SH-SY5Y (cell line): ENCODE measurements around the gene ARID4A.

Experiments used
- GATA2 ChIP-seq: IDR thresholded peaks from 2 replicates; pipeline ENCODE4 v1.6.1; 2011; ENCODE audit warnings: mild to moderate bottlenecking, low read depth, low read length
- GATA3 ChIP-seq: IDR thresholded peaks from 2 replicates; pipeline ENCODE4 v1.6.1; 2011; ENCODE audit warnings: low read depth, mild to moderate bottlenecking, low read length, moderate library complexity

The ARID4A gene, protein sequence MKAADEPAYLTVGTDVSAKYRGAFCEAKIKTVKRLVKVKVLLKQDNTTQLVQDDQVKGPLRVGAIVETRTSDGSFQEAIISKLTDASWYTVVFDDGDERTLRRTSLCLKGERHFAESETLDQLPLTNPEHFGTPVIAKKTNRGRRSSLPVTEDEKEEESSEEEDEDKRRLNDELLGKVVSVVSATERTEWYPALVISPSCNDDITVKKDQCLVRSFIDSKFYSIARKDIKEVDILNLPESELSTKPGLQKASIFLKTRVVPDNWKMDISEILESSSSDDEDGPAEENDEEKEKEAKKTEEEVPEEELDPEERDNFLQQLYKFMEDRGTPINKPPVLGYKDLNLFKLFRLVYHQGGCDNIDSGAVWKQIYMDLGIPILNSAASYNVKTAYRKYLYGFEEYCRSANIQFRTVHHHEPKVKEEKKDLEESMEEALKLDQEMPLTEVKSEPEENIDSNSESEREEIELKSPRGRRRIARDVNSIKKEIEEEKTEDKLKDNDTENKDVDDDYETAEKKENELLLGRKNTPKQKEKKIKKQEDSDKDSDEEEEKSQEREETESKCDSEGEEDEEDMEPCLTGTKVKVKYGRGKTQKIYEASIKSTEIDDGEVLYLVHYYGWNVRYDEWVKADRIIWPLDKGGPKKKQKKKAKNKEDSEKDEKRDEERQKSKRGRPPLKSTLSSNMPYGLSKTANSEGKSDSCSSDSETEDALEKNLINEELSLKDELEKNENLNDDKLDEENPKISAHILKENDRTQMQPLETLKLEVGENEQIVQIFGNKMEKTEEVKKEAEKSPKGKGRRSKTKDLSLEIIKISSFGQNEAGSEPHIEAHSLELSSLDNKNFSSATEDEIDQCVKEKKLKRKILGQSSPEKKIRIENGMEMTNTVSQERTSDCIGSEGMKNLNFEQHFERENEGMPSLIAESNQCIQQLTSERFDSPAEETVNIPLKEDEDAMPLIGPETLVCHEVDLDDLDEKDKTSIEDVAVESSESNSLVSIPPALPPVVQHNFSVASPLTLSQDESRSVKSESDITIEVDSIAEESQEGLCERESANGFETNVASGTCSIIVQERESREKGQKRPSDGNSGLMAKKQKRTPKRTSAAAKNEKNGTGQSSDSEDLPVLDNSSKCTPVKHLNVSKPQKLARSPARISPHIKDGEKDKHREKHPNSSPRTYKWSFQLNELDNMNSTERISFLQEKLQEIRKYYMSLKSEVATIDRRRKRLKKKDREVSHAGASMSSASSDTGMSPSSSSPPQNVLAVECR

DNA sequence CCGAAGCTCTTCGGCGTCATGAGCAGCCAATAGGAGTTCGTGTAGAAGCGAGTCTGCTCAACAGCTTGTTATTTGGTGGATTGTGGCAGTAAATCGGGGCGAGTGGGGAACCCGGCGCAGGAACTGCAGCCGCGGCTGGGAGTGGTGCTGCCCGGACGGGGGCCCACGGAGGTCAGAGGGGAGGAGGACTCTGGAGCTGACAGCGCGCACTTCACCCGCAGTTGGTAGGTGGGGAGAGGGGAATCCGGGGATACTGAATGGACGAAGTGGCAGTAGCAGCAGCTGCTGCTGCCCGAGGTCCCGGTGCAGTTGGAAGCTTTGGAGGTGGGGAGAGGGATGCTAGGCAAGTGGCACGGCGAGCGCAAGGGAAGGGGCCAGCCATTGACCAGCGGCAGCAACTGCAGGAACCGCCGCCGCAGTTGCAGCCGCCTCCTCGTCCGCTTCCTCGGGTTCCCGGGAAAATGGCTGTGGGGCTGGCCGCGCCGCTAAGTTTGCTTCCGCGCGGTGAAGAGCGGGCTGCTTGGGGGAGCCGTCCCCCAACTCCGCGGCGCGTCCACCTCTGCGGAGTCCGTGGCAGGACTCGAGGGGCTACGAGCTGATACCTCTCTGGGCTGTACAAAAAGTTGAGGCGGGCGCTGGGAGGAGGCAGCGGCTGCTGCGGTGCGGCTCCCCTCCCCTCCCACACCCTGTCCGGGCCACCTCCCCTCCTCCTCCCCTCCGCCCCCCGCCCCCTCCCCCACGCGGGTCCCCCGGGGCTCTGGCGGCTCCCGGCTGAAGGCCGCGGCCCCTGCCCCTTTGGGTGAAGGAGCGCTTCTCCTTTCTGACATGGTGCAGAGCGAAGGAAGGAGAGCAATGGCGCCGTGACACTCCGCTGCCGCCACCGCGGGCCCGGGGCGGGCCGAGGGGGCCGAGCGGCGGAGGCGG lies at the start of gene ARID4A:
Gene ARID4A (plus strand): TSS at position 79 of the 924 bp plus-strand sequence. CDS start 1,300 bp downstream, outside the sequence.
- no peak for TF ChIP-seq GATA2
- no peak for TF ChIP-seq GATA3

GRCh38 chr14:58249611-58250010 lies 48.7 kb upstream of the ARID4A start:
- TF ChIP-seq GATA3 (no peak), GATA2 (no peak)

DNA sequence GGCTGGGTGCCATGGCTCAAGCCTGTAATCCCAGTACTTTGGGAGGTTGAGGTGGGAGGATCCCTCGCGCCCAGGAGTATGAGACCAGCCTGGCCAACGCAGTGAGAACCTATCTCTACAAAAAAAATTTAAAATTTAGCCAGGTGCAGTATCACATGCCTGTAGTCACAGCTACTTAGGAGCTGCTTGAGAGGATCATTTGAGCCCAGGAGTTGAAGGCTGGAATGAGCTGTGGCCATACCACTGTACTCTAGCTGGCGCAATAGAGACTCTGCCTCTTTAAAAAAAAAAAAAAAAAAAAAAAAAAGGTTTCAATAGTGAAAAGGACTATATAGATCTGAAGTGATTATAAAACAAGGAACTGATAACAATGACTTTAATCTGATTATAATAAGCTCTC lies 40.2 kb upstream of the ARID4A start:
- TF ChIP-seq GATA3, result no peak
- no peak for TF ChIP-seq GATA2

- TF ChIP-seq GATA2 (no peak), GATA3 (no peak)
Observed at GRCh38 chr14:58265401-58265800, 33.0 kb upstream of the ARID4A start.

DNA sequence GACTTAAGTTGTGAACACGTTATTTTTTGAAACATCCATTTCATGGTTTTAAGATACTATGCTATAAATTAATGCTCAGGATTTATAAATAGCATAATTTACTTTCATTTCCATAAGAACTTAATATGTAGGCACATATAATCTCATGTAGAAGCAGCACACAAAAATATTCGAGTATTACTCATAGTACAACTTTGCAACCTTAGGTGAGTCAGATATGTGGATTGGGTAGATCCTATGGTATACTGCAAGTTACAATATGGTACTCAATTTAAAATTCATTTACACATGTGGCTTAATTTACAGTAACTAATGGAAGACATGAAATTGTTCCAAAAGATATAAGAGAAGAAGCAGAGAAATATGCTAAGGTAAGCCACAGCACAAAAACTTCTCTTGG lies 27.7 kb upstream of the ARID4A start:
- TF ChIP-seq GATA2 (no peak), GATA3 (no peak)

DNA sequence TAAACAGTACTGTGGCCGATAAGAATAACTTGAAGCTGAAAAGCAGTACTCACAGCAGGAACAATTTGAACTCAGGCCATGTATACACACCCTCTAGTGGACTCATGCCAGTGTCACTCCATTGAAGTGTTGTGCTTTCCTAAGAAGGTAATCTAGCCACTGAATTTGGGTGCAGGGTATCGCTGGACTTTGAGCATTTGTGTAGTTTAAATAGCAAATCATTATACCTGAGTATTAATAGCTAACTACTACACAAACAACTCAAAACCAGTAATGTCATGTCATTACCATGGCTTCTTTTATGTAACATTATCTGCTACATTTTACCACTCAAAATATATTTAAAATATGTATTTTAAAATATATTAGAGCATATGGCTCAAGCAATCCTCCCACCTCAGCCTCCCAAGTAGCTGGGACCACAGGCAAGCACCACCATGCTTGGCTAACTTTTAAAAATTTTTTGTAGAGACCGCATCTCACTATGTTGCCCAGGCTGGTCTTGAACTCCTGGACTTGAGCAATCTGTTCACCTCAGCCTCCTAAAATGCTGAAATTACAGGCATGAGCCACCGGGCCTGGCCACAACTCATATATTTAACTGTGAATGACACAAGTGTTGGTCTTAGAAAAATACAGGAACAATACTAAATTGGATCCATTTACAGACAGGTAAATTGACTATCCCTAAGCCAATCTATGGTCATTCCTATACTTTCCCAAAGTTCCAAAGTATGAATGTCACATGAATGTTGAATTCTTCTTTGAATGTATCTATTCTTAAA lies 25.6 kb upstream of the ARID4A start:
- no peak for TF ChIP-seq GATA2

GRCh38 chr14:58274881-58275280 lies 23.5 kb upstream of the ARID4A start:
- no peak for TF ChIP-seq GATA3
- no peak for TF ChIP-seq GATA2

- TF ChIP-seq GATA2 (no peak), GATA3 (no peak)
Observed at GRCh38 chr14:58275527-58276190, 22.7 kb upstream of the ARID4A start.

- TF ChIP-seq GATA2, result no peak
- TF ChIP-seq GATA3, result no peak
Observed at GRCh38 chr14:58276208-58276607, 22.1 kb upstream of the ARID4A start.

- TF ChIP-seq GATA2 (no peak), GATA3 (no peak)
Observed at GRCh38 chr14:58278177-58278576, 20.2 kb upstream of the ARID4A start.

DNA sequence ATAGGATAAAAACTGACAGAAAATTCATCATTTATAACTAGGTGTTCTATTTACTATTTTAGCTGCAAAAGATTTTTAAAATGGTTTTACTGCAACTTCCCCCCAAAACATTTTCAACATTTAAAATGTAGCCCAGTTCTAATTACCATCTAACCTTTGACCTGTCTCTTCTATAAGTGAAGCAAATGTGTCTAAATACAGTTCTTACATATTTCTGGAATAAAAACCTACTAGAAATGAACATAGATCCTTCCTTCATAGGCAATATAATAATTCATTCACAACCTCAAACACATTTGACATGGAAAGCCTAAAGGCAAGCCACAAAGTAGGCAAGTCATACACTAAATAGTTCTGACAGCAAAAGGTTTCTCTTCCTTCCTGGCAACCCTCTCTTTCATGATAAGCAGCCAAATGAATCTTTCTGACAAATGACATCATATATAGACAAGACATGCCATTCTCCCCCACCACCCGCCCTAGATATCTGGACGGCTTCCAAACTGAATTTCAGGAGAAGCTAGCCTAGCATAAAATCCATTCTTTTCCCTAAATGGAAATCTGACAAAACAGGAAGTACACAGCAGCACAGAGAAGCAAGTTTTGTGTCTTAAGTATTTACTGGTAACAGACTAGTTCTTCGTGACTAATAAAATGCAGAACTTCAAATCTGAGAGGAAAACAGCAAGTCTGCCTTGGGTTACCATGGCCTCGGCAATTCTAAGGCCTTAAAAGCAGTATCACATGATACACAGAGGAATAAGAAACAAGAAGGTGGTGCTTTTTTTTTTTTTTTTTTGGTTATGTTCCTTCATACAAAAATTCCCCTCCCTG lies 17.2 kb upstream of the ARID4A start:
- no peak for TF ChIP-seq GATA2
- TF ChIP-seq GATA3, result no peak
